Measurements from ENCODE around the gene VSIG10L. TPM values are rescaled to one million over a fixed set of nuclear protein-coding genes. Genes with fewer than 3 reads are reported as not detected.

VSIG10L gene
- total RNA-seq, 1 donor = 0.43 TPM

DNA sequence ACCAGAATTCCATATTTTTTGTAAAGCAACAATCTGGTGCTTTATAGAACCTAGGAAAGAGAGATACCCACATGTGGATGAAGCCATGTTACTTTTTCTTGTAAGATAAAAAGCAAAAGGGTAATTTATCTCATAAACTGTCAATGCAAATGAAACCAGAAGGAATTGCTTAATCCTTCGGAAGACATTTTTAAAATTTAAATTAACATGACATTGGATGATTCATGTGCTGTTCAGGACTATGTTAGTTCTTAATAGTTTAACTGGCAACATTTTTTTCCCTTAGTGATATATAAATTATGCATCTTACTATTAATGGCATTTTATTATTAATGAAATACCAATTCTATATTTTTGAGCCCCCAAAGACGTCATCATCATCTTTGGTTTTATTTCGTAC is 56.3 kb downstream of the VSIG10L start:
- no peak for DNase-seq (ENCODE audit: low read depth)

DNA sequence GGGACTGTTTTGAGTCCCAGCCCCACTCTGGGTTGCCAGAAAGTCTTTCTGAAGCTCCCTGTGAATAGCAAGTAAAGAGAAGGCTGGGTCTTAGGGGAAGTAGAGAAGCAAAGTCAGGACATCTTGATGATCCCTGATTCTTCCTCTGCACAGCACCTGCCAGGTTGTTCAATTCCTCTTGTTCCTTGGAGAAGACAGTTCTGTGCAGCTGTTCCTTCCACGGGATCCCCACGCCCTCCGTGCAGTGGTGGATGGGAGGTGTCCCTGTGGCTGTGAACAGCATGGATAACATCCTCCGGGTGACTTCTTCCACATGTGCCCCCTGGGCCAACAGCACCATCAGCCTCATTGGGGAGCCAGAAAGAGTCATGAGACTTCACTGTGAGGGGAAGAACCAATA is 59.6 kb downstream of the VSIG10L start:
- no peak for DNase-seq (ENCODE audit: low read depth)
- no peak overlapping the region for H3K4me3 ChIP-seq (ENCODE audit: low read depth, low read length)
- TF ChIP-seq, protein P1, sequence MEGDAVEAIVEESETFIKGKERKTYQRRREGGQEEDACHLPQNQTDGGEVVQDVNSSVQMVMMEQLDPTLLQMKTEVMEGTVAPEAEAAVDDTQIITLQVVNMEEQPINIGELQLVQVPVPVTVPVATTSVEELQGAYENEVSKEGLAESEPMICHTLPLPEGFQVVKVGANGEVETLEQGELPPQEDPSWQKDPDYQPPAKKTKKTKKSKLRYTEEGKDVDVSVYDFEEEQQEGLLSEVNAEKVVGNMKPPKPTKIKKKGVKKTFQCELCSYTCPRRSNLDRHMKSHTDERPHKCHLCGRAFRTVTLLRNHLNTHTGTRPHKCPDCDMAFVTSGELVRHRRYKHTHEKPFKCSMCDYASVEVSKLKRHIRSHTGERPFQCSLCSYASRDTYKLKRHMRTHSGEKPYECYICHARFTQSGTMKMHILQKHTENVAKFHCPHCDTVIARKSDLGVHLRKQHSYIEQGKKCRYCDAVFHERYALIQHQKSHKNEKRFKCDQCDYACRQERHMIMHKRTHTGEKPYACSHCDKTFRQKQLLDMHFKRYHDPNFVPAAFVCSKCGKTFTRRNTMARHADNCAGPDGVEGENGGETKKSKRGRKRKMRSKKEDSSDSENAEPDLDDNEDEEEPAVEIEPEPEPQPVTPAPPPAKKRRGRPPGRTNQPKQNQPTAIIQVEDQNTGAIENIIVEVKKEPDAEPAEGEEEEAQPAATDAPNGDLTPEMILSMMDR (IDR thresholded peaks at IDR 0.05; ENCODE audit: insufficient read depth, low read depth, low read length) = no peak

More for the DNA sequence above, 56.3 kb downstream of the VSIG10L start:
- TF ChIP-seq, protein P1 (IDR thresholded peaks at IDR 0.05; ENCODE audit: insufficient read depth, low read depth, low read length) = no peak
- no peak overlapping the region for H3K4me3 ChIP-seq (ENCODE audit: low read depth, low read length)

Other genes with a start within 250 kb of the VSIG10L start
- 4.8 and 5.2 TPM in 2 replicates for gene CTU1, start 233.7 kb downstream of the VSIG10L start, total RNA-seq
- under 0.01 TPM in 1 of 2 replicates, not detected in the other for gene SIGLEC9, start 217.2 kb downstream of the VSIG10L start, total RNA-seq
- gene SIGLEC7, start 199.8 kb downstream of the VSIG10L start, total RNA-seq = not detected in 2 replicates
- gene CD33, start 117.1 kb downstream of the VSIG10L start, total RNA-seq = not detected in 2 replicates
- not detected in 2 replicates for gene SIGLECL1, start 91.1 kb downstream of the VSIG10L start, total RNA-seq
- not detected in 2 replicates for gene IGLON5, start 30.5 kb downstream of the VSIG10L start, total RNA-seq
- 72.2 and 76.4 TPM in 2 replicates for gene ETFB, start 24.2 kb upstream of the VSIG10L start, total RNA-seq
- gene CLDND2, start 26.9 kb upstream of the VSIG10L start, total RNA-seq = not detected in 2 replicates
- not detected in 2 replicates for gene NKG7, start 30.5 kb upstream of the VSIG10L start, total RNA-seq
- gene LIM2, start 45.8 kb upstream of the VSIG10L start, total RNA-seq = not detected in 2 replicates
- gene C19orf84, start 48.5 kb upstream of the VSIG10L start, total RNA-seq = not detected in 2 replicates
- gene SIGLEC10, start 75.5 kb upstream of the VSIG10L start, total RNA-seq = not detected in 2 replicates
- not detected in 2 replicates for gene SIGLEC8, start 116.3 kb upstream of the VSIG10L start, total RNA-seq
- gene CEACAM18, start 136.4 kb upstream of the VSIG10L start, total RNA-seq = not detected in 2 replicates
- gene SIGLEC12, start 159.7 kb upstream of the VSIG10L start, total RNA-seq = not detected in 2 replicates
- under 0.01 TPM in 1 of 2 replicates, not detected in the other for gene SIGLEC6, start 189.5 kb upstream of the VSIG10L start, total RNA-seq
- 5.5 and 9.9 TPM in 2 replicates for gene ZNF175, start 229.1 kb upstream of the VSIG10L start, total RNA-seq